Measurements from ENCODE around the gene ISCU.

Gene ISCU

GRCh38 chr12:108562348-108563135 is at the start of gene ISCU:
Gene ISCU (plus strand): TSS chr12:108562596. CDS start chr12:108562623, 27 bp downstream.
- peak; percentile 96 to 98 (median 98) for DNase-seq (ENCODE audit: low read depth in 2 of 3, low spot score in 1 of 3)

GRCh38 chr12:108514468-108514972 is 47.9 kb upstream of the ISCU start:
- DNase-seq (ENCODE audit: low read depth in 2 of 3, low spot score in 1 of 3) = no peak

GRCh38 chr12:108514973-108515814 is 47.2 kb upstream of the ISCU start, which contains the start of gene FICD:
Gene FICD (plus strand): TSS chr12:108515277. CDS start chr12:108516973, 1,696 bp downstream.
- DNase-seq (ENCODE audit: low read depth in 2 of 3, low spot score in 1 of 3) = peak; percentile 99 to 100 (median 99)

GRCh38 chr12:108515916-108516315 is 46.5 kb upstream of the ISCU start:
- no peak for DNase-seq (ENCODE audit: low read depth in 2 of 3, low spot score in 1 of 3)

GRCh38 chr12:108516511-108517275 is 45.7 kb upstream of the ISCU start:
- DNase-seq (ENCODE audit: low read depth in 2 of 3, low spot score in 1 of 3) = no peak

- no peak for DNase-seq (ENCODE audit: low read depth in 2 of 3, low spot score in 1 of 3)
These were observed 44.9 kb upstream of the ISCU start for GRCh38 chr12:108517288-108518100.

GRCh38 chr12:108518101-108518715 is 44.2 kb upstream of the ISCU start:
- no peak for DNase-seq (ENCODE audit: low read depth in 2 of 3, low spot score in 1 of 3)

- no peak for DNase-seq (ENCODE audit: low read depth in 2 of 3, low spot score in 1 of 3)
These were observed 43.5 kb upstream of the ISCU start for GRCh38 chr12:108518716-108519496.

- no peak for DNase-seq (ENCODE audit: low read depth in 2 of 3, low spot score in 1 of 3)
These were observed 42.8 kb upstream of the ISCU start for GRCh38 chr12:108519558-108519957.

- DNase-seq (ENCODE audit: low read depth in 2 of 3, low spot score in 1 of 3) = no peak
These were observed 39.0 kb upstream of the ISCU start for GRCh38 chr12:108523365-108523764.

- DNase-seq (ENCODE audit: low read depth in 2 of 3, low spot score in 1 of 3) = no peak
These were observed 36.7 kb upstream of the ISCU start for GRCh38 chr12:108525681-108526080.

- DNase-seq (ENCODE audit: low read depth in 2 of 3, low spot score in 1 of 3) = no peak
These were observed 35.8 kb upstream of the ISCU start for GRCh38 chr12:108526482-108527165.

GRCh38 chr12:108527166-108527496 is 35.3 kb upstream of the ISCU start:
- DNase-seq (ENCODE audit: low read depth in 2 of 3, low spot score in 1 of 3) = no peak

GRCh38 chr12:108530161-108530560 is 32.2 kb upstream of the ISCU start:
- DNase-seq (ENCODE audit: low read depth in 2 of 3, low spot score in 1 of 3) = no peak

GRCh38 chr12:108531929-108532848 is 30.2 kb upstream of the ISCU start:
- no peak for DNase-seq (ENCODE audit: low read depth in 2 of 3, low spot score in 1 of 3)

- no peak for DNase-seq (ENCODE audit: low read depth in 2 of 3, low spot score in 1 of 3)
These were observed 24.2 kb upstream of the ISCU start for GRCh38 chr12:108538146-108538545.

GRCh38 chr12:108538616-108539195 is 23.7 kb upstream of the ISCU start:
- no peak for DNase-seq (ENCODE audit: low read depth in 2 of 3, low spot score in 1 of 3)

Data from stimulated activated CD4-positive, alpha-beta T cell treated with anti-CD3 and anti-CD28 coated beads, Interleukin-12 subunit alpha, Interleukin-12 subunit beta, amount 100 ng/mL, for 48 hours (primary cell).